ENCODE results near the gene ERBB4.

Gene ERBB4

GRCh38 chr2:212223696-212224095, 314.9 kb downstream of the ERBB4 start:
- no peaks in the 10 kb centered on the region for H3K79me2 ChIP-seq (ENCODE audit: insufficient read depth, low read length)
- no peak overlapping the region for H3K4me2 ChIP-seq (ENCODE audit: low read depth, low read length, poor library complexity, severe bottlenecking)
- no peaks in the 10 kb centered on the region for H3K27me3 ChIP-seq (ENCODE audit: insufficient read depth, low read length, poor library complexity, severe bottlenecking)
- no peaks in the 10 kb centered on the region for H3K4me1 ChIP-seq (ENCODE audit: insufficient read depth, low read length, poor library complexity, severe bottlenecking)
- H3K9ac ChIP-seq (ENCODE audit: low read depth, low read length, poor library complexity, severe bottlenecking): no peak overlapping the region
- no peak overlapping the region for H2AFZ ChIP-seq (ENCODE audit: low read length)
- no peak for TF ChIP-seq CTCF (conservative IDR thresholded peaks at IDR 0.05; ENCODE audit: low read length)
- no peak overlapping the region for H3K4me3 ChIP-seq (ENCODE audit: low read length, poor library complexity, severe bottlenecking)
- no peaks in the 10 kb centered on the region for H3F3A ChIP-seq (ENCODE audit: low read depth)
- H3K36me3 ChIP-seq (ENCODE audit: insufficient read depth, low read length): no peaks in the 10 kb centered on the region
- H3K9me2 ChIP-seq (replicated peaks; ENCODE audit: low read depth, low read length): no peaks in the 10 kb centered on the region
- no peaks in the 10 kb centered on the region for H4K20me1 ChIP-seq (ENCODE audit: insufficient read depth, low read length, poor library complexity, severe bottlenecking)
- no peaks in the 10 kb centered on the region for H3K9me3 ChIP-seq (ENCODE audit: insufficient read depth, low read depth, low read length)

GRCh38 chr2:212213191-212213590, 325.4 kb downstream of the ERBB4 start:
- Histone ChIP-seq H3K4me3 (ENCODE audit: low read length, poor library complexity, severe bottlenecking) (no peak overlapping the region), H3K79me2 (ENCODE audit: insufficient read depth, low read length) (no peaks in the 10 kb centered on the region), H3K27me3 (ENCODE audit: insufficient read depth, low read length, poor library complexity, severe bottlenecking) (no peaks in the 10 kb centered on the region), H3K9ac (ENCODE audit: low read depth, low read length, poor library complexity, severe bottlenecking) (no peak overlapping the region), H3F3A (ENCODE audit: low read depth) (no peaks in the 10 kb centered on the region), H3K36me3 (ENCODE audit: insufficient read depth, low read length) (no peaks in the 10 kb centered on the region), H3K4me1 (ENCODE audit: insufficient read depth, low read length, poor library complexity, severe bottlenecking) (peaks cover 9% of the 10 kb centered on the region), H2AFZ (ENCODE audit: low read length) (0 out of 2 replicates have a peak overlapping the region, but pooled peaks have one; percentile 3), H3K4me2 (ENCODE audit: low read depth, low read length, poor library complexity, severe bottlenecking) (no peak overlapping the region), H3K9me2 (replicated peaks; ENCODE audit: low read depth, low read length) (no peaks in the 10 kb centered on the region), H3K9me3 (ENCODE audit: insufficient read depth, low read depth, low read length) (no peaks in the 10 kb centered on the region), H4K20me1 (ENCODE audit: insufficient read depth, low read length, poor library complexity, severe bottlenecking) (no peaks in the 10 kb centered on the region)
- TF ChIP-seq EZH2phosphoT487 (IDR thresholded peaks at IDR 0.05; ENCODE audit: borderline replicate concordance) (no peak), CTCF (conservative IDR thresholded peaks at IDR 0.05; ENCODE audit: low read length) (no peak)

GRCh38 chr2:212208467-212208866, 330.1 kb downstream of the ERBB4 start:
- H3K27me3 ChIP-seq (ENCODE audit: insufficient read depth, low read length, poor library complexity, severe bottlenecking): no peaks in the 10 kb centered on the region
- no peak overlapping the region for H2AFZ ChIP-seq (ENCODE audit: low read length)
- H4K20me1 ChIP-seq (ENCODE audit: insufficient read depth, low read length, poor library complexity, severe bottlenecking): no peaks in the 10 kb centered on the region
- no peak overlapping the region for H3K9ac ChIP-seq (ENCODE audit: low read depth, low read length, poor library complexity, severe bottlenecking)
- H3K4me3 ChIP-seq (ENCODE audit: low read length, poor library complexity, severe bottlenecking): no peak overlapping the region
- H3F3A ChIP-seq (ENCODE audit: low read depth): no peaks in the 10 kb centered on the region
- no peaks in the 10 kb centered on the region; the same call in 1 of the 2 replicates for H3K9me2 ChIP-seq (replicated peaks; ENCODE audit: low read depth, low read length)
- H3K79me2 ChIP-seq (ENCODE audit: insufficient read depth, low read length): no peaks in the 10 kb centered on the region
- H3K36me3 ChIP-seq (ENCODE audit: insufficient read depth, low read length): no peaks in the 10 kb centered on the region
- no peaks in the 10 kb centered on the region for H3K9me3 ChIP-seq (ENCODE audit: insufficient read depth, low read depth, low read length)
- TF ChIP-seq CTCF (conservative IDR thresholded peaks at IDR 0.05; ENCODE audit: low read length) (no peak), EZH2phosphoT487 (IDR thresholded peaks at IDR 0.05; ENCODE audit: borderline replicate concordance) (no peak)
- H3K4me1 ChIP-seq (ENCODE audit: insufficient read depth, low read length, poor library complexity, severe bottlenecking): peaks cover 8% of the 10 kb centered on the region
- H3K4me2 ChIP-seq (ENCODE audit: low read depth, low read length, poor library complexity, severe bottlenecking): no peak overlapping the region
